ENCODE results near the gene TAX1BP1.

TAX1BP1 gene

GRCh38 chr7:27739909-27740448, at the start of gene TAX1BP1:
Gene TAX1BP1 (plus strand): TSS chr7:27740162. CDS start chr7:27748525, 8,363 bp downstream.
- FAIRE-seq: no peak

GRCh38 chr7:27690649-27691048, 49.3 kb upstream of the TAX1BP1 start:
- FAIRE-seq: no peak

DNA sequence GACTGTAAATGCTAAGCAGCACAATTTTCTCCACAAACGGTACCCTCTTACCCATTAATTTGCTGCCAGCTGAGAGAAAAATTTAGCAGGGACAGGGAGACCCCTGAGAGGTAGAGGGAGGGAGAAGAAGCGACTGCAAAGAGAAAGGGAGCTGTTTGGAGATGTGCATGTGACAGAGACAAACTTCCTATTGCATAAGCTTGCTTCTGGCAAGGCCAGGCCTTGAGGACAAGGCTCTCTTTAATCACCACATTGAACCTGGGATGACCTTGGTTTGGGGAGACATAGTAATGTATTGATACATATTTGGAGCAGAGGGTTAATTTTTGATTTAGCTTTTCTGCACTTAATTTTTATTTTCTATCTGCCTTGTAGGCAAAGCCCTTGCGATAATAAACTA, 46.2 kb upstream of the TAX1BP1 start:
- FAIRE-seq: no peak

- no peak for FAIRE-seq
These were observed 44.9 kb upstream of the TAX1BP1 start for GRCh38 chr7:27695096-27695495.

DNA sequence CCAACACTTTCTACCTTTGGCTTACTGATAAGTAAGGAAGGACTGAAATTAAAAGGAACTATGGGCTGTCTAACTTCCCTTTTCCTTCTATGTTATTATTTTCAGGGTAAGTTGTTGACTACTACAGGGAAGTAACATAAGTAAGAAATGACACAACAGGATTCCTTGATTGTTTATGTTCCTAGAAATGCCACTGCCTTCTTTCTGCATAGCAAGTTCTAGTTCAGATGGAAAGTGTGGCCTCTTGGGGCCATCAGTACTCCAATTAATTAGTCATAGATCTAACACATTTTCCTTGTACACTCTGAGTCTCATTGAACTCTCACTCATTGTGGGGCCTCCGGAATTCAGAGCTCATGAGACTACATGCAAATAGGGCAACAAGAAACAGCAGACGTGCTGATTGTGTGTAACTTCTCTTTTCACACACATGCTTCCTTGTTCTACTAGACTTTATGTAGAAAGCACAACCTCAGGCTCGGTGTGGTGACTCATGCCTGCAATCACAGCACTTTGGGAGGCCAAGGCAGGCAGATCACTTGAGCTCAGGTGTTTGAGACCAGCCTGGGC, 42.0 kb upstream of the TAX1BP1 start:
- FAIRE-seq: no peak

GRCh38 chr7:27699751-27700150, 40.2 kb upstream of the TAX1BP1 start:
- no peak for FAIRE-seq

GRCh38 chr7:27700501-27700900, 39.5 kb upstream of the TAX1BP1 start:
- FAIRE-seq: no peak

GRCh38 chr7:27703181-27703580, 36.8 kb upstream of the TAX1BP1 start:
- FAIRE-seq: no peak

DNA sequence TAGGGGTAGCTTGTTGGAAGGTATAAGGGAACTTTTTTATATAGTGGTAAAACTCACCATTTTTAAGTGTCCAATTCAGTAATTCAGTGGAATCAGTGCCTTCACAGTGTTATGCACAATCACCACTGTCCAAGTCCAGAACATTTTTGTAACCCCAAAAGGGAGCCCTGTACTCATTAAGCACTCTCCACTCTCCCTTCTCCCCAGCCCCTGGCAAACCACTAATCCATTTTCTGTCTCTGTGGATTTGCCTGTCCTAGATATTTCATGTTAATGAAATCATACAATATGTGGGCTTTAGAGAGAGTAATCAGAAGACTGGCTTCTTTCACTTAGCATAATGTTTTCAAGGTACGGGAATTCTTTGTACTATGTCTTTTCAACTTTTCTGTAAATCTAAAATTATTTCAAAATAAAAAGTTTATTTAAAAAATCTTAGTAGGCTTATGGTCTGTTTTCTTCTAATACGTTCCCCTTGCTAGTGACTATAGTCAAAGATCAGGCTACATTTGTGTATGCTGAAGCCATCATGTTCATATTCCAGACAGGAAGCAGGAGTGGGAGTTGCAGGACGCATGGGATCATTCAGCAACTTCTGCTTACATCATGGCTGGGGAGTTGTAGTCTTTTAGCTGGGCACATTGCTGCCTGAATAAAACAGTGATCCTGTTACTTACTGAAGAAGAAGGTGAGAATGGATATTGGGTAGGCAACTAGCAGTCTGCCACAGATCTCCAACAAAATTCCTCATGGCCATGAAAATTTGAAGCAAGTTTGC, 35.4 kb upstream of the TAX1BP1 start:
- no peak for FAIRE-seq

GRCh38 chr7:27705200-27705594, 34.8 kb upstream of the TAX1BP1 start:
- no peak for FAIRE-seq

- no peak for FAIRE-seq
These were observed 31.5 kb upstream of the TAX1BP1 start for GRCh38 chr7:27708485-27708884.

DNA sequence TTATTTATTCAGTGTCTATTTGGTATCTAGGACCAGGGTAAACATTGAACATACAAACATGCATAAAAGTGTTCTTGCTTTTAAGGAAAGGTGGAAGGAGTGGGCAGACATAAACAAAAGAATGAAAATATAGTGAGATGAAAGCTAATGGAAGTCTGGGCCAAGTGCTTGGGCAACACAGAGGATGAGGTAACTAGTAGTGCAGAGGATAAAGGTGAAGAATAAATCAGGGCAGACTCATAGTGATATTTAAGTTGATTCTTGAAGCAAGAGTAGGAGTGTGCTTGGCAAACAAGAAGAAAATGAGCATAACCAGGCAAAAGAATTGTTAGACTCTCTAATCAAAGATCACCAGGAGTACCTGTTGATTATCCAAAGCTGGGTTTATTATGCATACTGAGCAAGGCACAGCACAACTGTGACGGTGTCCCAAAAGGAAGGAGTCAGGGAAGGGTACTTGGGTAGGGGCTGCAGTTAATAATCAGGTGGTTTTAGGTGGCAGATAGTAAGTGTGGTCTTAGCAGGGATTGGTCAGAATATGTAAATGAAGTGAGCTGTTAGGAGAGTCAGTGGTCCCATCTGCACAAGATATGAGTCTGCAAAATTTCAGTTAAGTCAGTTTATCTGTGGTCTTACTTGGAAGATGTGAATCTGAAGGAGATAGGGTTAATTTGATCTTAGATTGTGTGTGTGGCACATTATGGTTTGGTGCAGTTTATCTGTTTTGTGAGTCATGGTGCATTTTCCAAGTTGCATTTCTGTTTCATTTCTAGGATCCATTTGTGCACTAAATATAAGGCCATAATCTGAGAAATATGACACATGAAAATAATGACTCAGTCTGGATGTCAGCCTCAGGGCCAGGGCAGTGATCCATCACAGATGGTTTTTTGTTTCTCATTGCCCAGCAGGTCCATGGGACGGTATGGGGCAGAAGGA, 30.6 kb upstream of the TAX1BP1 start:
- FAIRE-seq: no peak

GRCh38 chr7:27712217-27712616, 27.7 kb upstream of the TAX1BP1 start:
- FAIRE-seq: no peak

DNA sequence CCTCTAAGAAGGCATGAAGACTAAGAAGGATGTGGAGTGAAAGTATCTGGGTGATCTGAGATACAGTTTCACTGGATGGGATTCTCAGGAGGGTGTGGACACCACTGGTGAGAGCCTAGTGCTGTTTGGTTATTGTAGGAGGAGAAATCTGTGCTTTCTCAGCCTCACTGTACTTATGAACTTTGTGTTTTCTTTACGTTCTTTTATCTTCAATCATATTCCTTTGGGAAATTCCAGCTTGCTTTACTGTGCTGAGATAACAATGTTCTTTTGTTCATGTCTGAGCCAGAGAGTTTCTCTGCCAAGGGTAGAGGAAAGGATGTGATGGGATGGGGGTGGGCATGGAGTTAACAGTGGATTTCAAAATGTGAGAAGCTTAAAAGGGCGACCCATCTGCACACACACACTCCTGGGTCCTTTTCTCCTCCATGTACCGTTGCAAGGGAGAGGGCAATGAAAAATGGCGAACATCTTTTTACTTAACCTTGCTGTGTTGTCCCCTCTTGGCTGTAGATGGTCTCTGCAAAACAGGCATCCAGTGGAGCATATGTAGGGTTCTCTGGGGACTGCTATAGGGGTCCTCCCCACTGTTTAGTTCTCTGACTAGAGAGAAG, 25.0 kb upstream of the TAX1BP1 start:
- FAIRE-seq: no peak

DNA sequence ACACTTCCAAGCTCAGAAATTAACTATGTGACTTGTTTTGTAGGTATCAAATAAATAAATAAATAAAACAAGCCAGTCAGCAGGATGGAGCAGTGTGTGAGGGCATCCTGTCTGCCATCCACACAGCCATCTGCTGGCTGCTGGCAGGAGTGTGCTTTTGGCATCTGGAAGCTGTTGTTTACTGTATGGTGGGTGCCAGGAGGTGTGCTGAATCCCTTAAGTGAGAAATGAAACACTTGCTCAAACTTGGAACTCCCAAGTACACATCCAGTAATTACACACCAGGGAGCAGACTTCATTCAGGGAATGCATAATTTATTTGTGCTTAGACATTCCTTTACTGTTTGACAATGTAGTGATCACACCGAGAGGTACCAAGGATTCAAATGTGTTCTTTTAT, 16.9 kb upstream of the TAX1BP1 start:
- no peak for FAIRE-seq

- FAIRE-seq: no peak
These were observed 12.9 kb upstream of the TAX1BP1 start for GRCh38 chr7:27727058-27727457.

DNA sequence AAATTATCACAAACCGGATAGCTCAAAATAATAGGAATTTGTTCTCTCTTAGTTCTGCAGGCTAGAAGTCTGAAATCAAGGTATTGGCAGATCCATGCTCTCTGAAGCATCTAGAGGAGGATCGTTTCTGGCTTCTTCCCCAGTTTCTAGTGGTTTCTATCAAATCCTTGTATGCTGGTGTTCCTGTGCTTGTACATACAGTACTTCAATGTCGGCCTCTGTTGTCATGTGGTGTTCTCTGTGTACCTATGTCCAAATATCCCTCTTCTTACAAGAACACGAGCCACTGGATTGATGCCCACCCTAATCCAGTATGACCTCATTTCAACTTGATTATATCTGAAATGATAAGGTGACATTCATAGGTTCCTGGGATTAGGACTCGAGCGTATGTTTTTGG, 9.8 kb upstream of the TAX1BP1 start:
- FAIRE-seq: no peak

DNA sequence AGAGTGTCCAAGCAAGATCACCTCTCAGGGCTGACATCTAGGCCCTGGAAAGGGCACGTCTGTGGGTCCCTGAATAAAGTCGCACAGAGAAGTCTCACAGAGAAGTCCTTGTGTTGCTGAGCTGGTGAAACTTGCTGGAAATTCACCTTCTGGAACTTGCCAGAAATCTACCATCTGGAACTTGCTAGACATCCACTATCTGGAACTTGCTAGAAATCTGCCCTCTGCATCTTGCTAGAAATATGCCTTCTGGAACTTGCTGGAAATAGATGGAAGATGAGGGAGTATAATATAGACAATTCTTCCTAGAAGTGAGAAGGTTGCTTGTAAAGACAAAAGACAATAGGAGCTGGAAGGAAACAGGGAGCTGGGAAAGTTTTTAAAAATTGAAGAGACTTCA, 5.4 kb upstream of the TAX1BP1 start:
- FAIRE-seq: no peak

DNA sequence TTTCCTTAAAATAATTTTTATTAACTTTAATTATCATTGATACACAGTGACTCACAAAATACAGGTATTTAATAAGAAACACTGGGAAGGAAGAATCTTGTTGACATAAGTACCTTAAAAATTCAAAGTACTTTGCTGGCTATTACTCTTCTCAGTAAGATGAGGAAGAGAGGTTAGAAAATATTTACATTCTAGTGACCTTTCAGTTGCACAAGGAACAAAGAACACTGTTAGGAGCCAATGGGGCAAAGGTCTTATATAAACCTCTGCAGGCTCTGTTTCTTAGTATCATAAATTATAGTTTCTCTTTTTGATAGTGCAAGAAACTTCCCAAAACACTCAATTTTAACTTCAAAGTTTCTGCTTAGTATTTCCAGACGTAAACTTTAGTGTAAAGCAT, 4.8 kb upstream of the TAX1BP1 start:
- no peak for FAIRE-seq

DNA sequence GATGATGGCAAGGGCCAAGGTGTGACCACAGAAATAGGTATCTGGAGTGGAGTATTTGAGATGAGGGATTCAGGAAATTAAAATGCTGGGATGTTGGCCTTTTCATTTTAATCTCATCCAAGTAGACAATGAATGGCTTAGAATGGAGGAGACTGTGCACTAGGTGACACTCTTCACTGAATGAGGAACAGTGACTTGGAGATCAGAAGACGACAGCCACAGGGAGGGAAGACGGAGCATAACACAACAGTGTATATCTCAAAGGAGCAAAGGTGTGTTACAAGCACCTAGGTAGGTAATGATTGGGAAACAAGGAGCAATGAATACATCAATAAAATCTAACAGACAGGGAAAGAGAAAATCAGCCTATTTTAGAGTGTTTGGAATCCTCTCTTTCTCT, 4.1 kb upstream of the TAX1BP1 start:
- FAIRE-seq: no peak

DNA sequence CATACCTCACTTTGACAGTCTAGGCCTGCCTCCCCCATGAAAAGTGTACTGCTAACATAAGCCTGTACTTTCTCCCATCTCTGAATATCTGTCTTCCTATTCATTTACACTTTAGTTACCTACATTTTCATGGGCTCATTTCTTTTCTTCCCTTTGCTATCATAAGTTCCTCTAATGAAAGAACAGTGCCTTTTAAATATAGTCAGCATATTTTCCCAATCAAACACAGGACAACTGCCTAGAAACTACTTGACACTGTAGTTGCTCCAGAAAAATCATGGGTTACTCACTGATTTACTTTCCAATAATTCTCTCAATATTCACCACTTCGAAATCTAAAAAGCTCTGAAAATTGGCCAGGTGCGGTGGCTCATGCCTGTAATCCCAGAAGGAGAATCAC, 2.8 kb upstream of the TAX1BP1 start:
- no peak for FAIRE-seq

DNA sequence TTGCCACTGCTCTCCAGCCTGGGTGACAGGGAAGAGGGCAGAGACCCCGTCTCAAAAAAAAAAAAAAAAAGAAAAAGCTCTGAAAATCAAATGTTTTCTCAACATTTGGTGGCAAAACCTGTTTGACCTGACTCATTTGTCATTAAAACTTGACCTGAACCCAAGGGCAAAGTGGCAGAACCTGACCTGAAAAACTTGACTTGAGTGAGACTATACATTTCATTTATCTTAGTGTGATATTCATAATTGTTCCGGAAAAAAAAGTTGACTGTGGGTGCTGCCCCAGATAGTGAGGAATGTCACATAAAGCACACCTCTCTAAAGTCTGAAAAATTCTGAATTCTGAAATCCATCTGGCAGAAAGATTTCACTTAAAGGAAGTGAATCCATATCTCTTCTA, 2.3 kb upstream of the TAX1BP1 start:
- FAIRE-seq: no peak

Data from colon (tissue), 2 donors.